Activated T-cell treated with anti-CD3 and anti-CD28 coated beads, Interleukin-2, amount 50 U/mL, for 24 hours (primary cell): ENCODE results near the gene CNGB1.
"Not testable (repeated sequence)": the region's sequence is repeated elsewhere in the genome, so short reads cannot be mapped to it uniquely, and the experiment has no call there.

Source experiments
- DNase-seq: peaks from one replicate; pipeline ENCODE4 v3.0.0-alpha.2; 2020
- H3K27ac Mint-ChIP-seq: 2 replicates; pipeline ENCODE4 v1.8.0; 2020; ENCODE audit warnings: mild to moderate bottlenecking, mixed read lengths
- H3K27me3 Mint-ChIP-seq: 2 replicates; pipeline ENCODE4 v1.8.0; 2020; ENCODE audit warnings: mixed read lengths
- H3K36me3 Mint-ChIP-seq: 2 replicates; pipeline ENCODE4 v1.8.0; 2020; ENCODE audit warnings: low read depth, mixed read lengths
- H3K4me1 Mint-ChIP-seq: 2 replicates; pipeline ENCODE4 v1.8.0; 2020; ENCODE audit warnings: low read depth, mixed read lengths
- H3K4me3 Mint-ChIP-seq: 2 replicates; pipeline ENCODE4 v1.8.0; 2020; ENCODE audit warnings: mild to moderate bottlenecking, moderate library complexity, mixed read lengths
- H3K9me3 Mint-ChIP-seq: 2 replicates; pipeline ENCODE4 v1.8.0; 2020; ENCODE audit warnings: mixed read lengths

The CNGB1 gene

GRCh38 chr16:57970970-57971369, at the start of gene CNGB1:
Gene CNGB1 (minus strand): TSS chr16:57971128. CDS start chr16:57967286, 3,842 bp downstream.
- no peak within 1 kb of the TSS for H3K4me3 Mint-ChIP-seq
- no peak within 1 kb of the TSS for H3K27ac Mint-ChIP-seq
- H3K9me3 Mint-ChIP-seq, result no peaks in the 10 kb centered on the region
- H3K27me3 Mint-ChIP-seq, result no peaks in the 10 kb centered on the region
- no peaks in the 10 kb centered on the region for H3K36me3 Mint-ChIP-seq
- no peak for DNase-seq
- no peaks in the 10 kb centered on the region for H3K4me1 Mint-ChIP-seq

DNA sequence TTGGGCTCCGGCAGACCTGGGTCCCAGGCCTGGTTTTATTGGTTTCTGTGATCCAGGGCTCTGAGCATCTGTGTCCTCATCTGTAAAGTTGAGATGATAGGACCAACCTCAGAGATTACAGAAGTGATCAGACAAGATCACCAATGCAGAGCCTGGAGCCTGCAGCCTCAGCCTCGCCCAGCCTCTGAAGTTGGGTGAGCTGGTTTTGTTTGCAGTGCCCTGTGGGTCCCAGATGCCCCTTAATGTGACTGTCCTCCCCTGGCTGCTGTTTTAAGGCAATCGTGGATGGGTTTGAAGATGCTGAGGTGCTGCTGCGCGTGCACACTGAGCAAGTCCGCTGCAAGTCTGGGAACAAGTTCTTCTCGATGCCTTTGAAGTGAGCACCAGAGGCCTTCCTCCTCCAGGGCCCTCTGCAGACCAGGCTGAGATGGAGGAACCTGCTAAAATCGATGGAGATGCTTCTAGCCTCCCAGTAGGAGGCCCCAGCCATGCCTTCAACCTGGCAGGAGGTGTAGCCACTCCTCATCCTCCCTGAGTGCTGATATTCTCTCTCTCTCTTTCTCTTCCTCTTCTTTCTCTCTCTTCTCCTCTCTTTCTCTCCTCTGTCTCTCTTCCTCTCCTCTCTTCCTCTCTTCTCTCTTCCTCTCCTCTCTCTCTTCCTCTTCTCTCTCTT, 49.1 kb upstream of the CNGB1 start:
- no peak overlapping the region for H3K27ac Mint-ChIP-seq
- H3K4me3 Mint-ChIP-seq, result no peak overlapping the region

GRCh38 chr16:58018803-58019202, 47.9 kb upstream of the CNGB1 start:
- peaks cover 4% of the 10 kb centered on the region for H3K4me1 Mint-ChIP-seq
- no peak overlapping the region for H3K4me3 Mint-ChIP-seq
- DNase-seq, result no peak
- peaks cover 29% of the 10 kb centered on the region for H3K36me3 Mint-ChIP-seq
- H3K27ac Mint-ChIP-seq, result no peak overlapping the region
- no peaks in the 10 kb centered on the region for H3K27me3 Mint-ChIP-seq
- no peaks in the 10 kb centered on the region for H3K9me3 Mint-ChIP-seq

More for the DNA sequence above, 49.1 kb upstream of the CNGB1 start:
- H3K9me3 Mint-ChIP-seq, result no peaks in the 10 kb centered on the region
- DNase-seq, result no peak
- peaks cover 10% of the 10 kb centered on the region for H3K4me1 Mint-ChIP-seq
- peaks cover 23% of the 10 kb centered on the region for H3K36me3 Mint-ChIP-seq
- peaks cover 6% of the 10 kb centered on the region for H3K27me3 Mint-ChIP-seq

DNA sequence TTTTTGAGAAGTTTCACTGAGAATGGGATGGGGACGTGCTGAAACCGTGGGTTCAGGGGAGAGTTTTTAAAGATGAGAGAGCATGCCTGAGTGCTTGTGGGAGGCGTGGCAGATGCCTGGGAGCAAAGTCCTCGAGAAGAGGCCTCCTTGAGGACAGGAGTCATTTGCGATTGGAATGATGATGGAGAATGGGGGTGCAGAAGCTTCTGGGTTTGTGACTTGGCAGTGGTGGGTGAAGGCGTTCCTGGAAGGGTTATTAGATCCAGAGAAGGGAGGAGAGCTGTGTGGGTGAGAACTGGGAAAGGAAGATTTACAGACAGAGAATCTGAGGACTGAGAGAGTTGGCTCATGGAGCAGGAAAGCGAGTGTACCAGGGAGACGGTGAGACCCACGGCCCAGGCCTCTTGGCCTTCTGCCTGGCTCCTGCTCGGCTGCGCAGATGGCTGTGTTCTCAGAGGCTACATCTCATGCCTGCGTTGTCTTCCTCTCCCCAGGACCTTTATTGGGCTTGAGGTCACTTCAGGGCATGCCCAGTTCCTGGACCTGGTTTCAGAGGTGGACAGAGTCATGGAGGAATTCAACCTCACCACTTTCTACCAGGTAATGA, 46.0 kb upstream of the CNGB1 start:
- Mint-ChIP-seq H3K4me1 (peaks cover 4% of the 10 kb centered on the region), H3K27me3 (no peaks in the 10 kb centered on the region), H3K4me3 (no peak overlapping the region), H3K36me3 (peaks cover 44% of the 10 kb centered on the region), H3K27ac (no peak overlapping the region), H3K9me3 (no peaks in the 10 kb centered on the region)
- DNase-seq, result no peak

- Mint-ChIP-seq H3K4me3 (no peak overlapping the region), H3K27ac (no peak overlapping the region), H3K4me1 (no peaks in the 10 kb centered on the region), H3K27me3 (no peaks in the 10 kb centered on the region), H3K9me3 (no peaks in the 10 kb centered on the region), H3K36me3 (peaks cover 52% of the 10 kb centered on the region)
- DNase-seq, result no peak
Measured at GRCh38 chr16:58013201-58013956, 42.5 kb upstream of the CNGB1 start.

DNA sequence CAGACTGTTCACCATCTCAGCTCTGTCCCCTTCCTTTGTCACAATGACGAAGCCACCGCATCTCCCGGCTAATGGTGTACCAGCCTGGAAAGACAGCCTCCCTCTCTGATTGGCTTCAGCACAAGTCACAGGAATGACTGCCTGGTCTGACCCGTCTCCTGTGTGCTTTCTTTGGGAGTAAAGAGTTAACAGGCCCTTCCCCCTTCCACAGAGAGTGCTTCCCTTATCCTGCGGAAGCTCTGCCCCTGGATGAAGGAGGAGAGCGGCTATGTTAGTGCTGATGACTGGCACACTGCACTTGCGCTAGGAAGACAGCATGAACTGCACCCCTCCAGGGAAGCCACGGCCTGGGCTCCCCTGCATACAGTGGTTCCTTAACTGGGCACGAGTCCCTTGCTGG, 41.6 kb upstream of the CNGB1 start:
- H3K4me1 Mint-ChIP-seq, result no peaks in the 10 kb centered on the region
- H3K27me3 Mint-ChIP-seq, result no peaks in the 10 kb centered on the region
- peaks cover 56% of the 10 kb centered on the region for H3K36me3 Mint-ChIP-seq

GRCh38 chr16:58011652-58012051, 40.7 kb upstream of the CNGB1 start:
- no peaks in the 10 kb centered on the region for H3K27me3 Mint-ChIP-seq
- peaks cover 62% of the 10 kb centered on the region for H3K36me3 Mint-ChIP-seq
- H3K9me3 Mint-ChIP-seq, result no peaks in the 10 kb centered on the region
- peaks cover 4% of the 10 kb centered on the region for H3K4me1 Mint-ChIP-seq
- no peak overlapping the region for H3K27ac Mint-ChIP-seq
- H3K4me3 Mint-ChIP-seq, result no peak overlapping the region
- no peak for DNase-seq

More for the DNA sequence above, 41.6 kb upstream of the CNGB1 start:
- Mint-ChIP-seq H3K4me3 (no peak overlapping the region), H3K27ac (no peak overlapping the region), H3K9me3 (no peaks in the 10 kb centered on the region)
- DNase-seq, result no peak

DNA sequence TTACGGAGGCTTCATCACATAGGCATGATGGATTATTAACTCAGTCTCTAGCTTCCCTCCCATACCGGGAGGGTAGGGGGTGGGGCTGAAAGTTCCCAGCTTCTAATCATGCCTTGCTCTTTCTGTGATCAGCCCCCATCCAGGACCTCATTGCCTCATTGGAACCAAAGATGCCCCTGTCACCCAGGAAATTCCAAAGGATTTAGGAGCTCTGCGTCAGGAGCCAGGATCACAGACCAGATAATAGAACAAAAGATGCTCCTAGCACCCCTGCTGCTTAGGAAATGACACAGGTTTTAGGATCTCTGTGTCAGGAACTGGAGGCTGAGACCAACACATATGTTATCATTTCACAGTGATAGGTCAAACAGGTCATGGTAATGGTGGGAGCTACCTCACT, 40.0 kb upstream of the CNGB1 start:
- DNase-seq, result no peak
- peaks cover 69% of the 10 kb centered on the region for H3K36me3 Mint-ChIP-seq
- no peak overlapping the region for H3K27ac Mint-ChIP-seq
- H3K4me3 Mint-ChIP-seq, result no peak overlapping the region
- no peaks in the 10 kb centered on the region for H3K27me3 Mint-ChIP-seq
- no peaks in the 10 kb centered on the region for H3K9me3 Mint-ChIP-seq
- peaks cover 4% of the 10 kb centered on the region for H3K4me1 Mint-ChIP-seq

DNA sequence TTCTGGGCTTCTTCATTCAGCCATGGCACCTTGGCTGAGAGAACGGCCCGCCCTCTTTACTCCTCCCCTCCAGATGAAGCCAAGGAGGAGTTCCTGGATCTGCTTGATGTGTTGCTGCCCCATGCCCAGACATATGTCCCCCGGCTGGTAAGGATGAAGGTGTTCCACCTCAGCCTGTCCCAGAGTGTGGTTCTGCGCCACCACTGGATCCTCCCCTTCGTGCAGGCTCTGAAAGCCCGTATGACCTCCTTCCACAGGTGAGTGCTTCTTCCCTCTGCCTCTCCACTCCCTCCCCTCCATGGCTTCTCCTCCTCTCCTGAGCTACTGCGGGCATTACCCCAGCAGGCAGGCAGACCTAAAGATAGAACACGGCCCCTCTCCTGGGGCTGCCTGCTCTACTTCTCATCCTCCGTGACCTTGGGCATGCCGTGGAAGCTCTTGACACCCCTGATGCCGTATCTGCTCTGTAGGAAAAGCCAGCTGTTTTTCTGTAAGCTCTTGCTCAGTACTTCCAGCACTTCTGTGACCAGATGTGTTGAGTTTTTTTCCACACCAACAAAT, 39.0 kb upstream of the CNGB1 start:
- no peak overlapping the region for H3K4me3 Mint-ChIP-seq
- DNase-seq, result no peak
- H3K4me1 Mint-ChIP-seq, result peaks cover 7% of the 10 kb centered on the region
- no peaks in the 10 kb centered on the region for H3K27me3 Mint-ChIP-seq
- H3K9me3 Mint-ChIP-seq, result no peaks in the 10 kb centered on the region
- H3K27ac Mint-ChIP-seq, result no peak overlapping the region
- H3K36me3 Mint-ChIP-seq, result peaks cover 75% of the 10 kb centered on the region

DNA sequence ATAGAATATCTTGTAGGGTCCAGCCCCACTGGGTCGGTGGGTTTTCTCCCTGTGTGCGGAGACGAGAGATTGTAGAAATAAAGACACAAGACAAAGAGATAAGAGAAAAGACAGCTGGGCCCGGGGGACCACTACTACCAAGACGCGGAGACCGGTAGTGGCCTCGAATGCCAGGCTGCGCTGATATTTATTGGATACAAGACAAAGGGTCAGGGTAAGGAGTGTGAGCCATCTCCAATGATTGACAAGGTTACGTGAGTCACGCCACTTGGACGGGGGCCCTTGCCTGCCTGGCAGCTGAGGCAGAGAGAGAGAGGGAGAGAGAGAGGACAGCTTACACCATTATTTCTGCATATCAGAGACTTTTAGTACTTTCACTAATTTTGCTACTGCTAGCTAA, 33.8 kb upstream of the CNGB1 start:
- Mint-ChIP-seq H3K4me1 (peaks cover 40% of the 10 kb centered on the region), H3K36me3 (peaks cover 66% of the 10 kb centered on the region)
- not testable (repeated sequence) for DNase-seq, H3K27ac Mint-ChIP-seq, H3K27me3 Mint-ChIP-seq, H3K4me3 Mint-ChIP-seq, H3K9me3 Mint-ChIP-seq

- Mint-ChIP-seq H3K36me3 (peaks cover 58% of the 10 kb centered on the region), H3K4me3 (no peak overlapping the region), H3K4me1 (peaks cover 57% of the 10 kb centered on the region), H3K27ac (no peak overlapping the region), H3K27me3 (no peaks in the 10 kb centered on the region), H3K9me3 (no peaks in the 10 kb centered on the region)
- DNase-seq, result no peak
Measured at GRCh38 chr16:58002936-58003335, 32.0 kb upstream of the CNGB1 start.

DNA sequence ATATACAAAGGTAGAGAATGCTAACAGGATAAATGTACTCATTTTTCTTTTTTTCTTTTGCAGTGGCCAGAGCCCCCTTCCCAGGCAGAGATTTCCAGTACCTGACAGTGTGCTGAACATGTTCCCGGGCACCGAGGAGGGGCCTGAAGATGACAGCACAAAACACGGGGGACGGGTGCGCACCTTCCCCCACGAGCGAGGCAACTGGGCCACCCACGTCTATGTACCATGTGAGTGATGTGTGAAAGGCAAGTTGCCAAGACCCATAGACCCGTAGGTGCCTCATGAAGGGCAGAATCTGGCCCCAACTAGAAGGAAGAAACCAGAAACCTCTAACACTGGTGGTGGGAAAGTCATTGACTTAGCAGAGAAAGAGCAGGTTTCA, 31.5 kb upstream of the CNGB1 start:
- H3K27me3 Mint-ChIP-seq, result no peaks in the 10 kb centered on the region
- H3K4me1 Mint-ChIP-seq, result peaks cover 62% of the 10 kb centered on the region
- DNase-seq, result no peak
- H3K36me3 Mint-ChIP-seq, result peaks cover 63% of the 10 kb centered on the region
- H3K9me3 Mint-ChIP-seq, result no peaks in the 10 kb centered on the region
- H3K27ac Mint-ChIP-seq, result peak overlapping the region; percentile 96
- H3K4me3 Mint-ChIP-seq, result peak overlapping the region; percentile 94

DNA sequence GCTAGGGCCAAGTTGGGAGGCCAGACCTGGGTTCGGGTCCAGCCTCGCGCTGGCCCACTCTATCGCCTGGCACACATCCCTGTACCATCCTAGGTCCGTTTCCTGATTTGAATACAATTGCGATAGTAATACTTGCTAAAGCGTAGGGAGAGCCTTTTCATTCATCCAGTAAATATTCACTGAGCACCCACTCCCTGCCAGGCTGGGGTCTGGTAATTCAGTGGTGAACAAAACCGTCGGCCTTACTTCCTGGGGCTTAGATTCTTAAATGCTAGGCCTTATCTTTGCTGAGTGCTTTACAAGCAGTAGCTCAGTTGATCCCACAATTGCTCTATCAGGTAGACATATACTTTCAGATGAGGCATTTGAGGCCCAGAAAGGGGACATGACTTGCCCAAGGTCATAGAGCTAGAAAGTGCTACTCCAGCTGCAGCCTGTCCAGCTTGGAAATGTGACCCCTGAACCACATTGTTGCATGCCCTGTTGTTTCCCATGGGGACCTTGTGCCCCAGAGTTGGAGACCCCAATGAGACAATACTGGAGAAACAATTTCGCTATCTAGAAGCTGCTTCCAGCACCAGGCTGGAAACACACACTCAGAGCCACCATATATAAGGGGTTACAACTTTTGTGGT, 31.0 kb upstream of the CNGB1 start:
- Mint-ChIP-seq H3K27me3 (no peaks in the 10 kb centered on the region), H3K4me3 (peak overlapping the region; percentile 94), H3K9me3 (no peaks in the 10 kb centered on the region), H3K36me3 (peaks cover 65% of the 10 kb centered on the region), H3K4me1 (peaks cover 65% of the 10 kb centered on the region), H3K27ac (peak overlapping the region; percentile 96)
- DNase-seq, result no peak
